HG02840 (cell line): ENCODE results near the gene NRXN3.
A peak's percentile ranks its signal among the peaks of the same experiment; 100 is the strongest.
"Not testable (repeated sequence)": the region's sequence is repeated elsewhere in the genome, so short reads cannot be mapped to it uniquely, and the experiment has no call there.

Experiments
- ATAC-seq: cut with Tn5 transposase; IDR thresholded peaks from one replicate; pipeline ENCODE4 v1.9.1; 2021; ENCODE audit warnings: mild to moderate bottlenecking, moderate library complexity, moderate number of reproducible peaks; ENCODE audit not compliant: unreplicated experiment, low FRiP score

The NRXN3 gene

GRCh38 chr14:78543433-78543832 is 373.3 kb downstream of the NRXN3 start:
- no peak for ATAC-seq

DNA sequence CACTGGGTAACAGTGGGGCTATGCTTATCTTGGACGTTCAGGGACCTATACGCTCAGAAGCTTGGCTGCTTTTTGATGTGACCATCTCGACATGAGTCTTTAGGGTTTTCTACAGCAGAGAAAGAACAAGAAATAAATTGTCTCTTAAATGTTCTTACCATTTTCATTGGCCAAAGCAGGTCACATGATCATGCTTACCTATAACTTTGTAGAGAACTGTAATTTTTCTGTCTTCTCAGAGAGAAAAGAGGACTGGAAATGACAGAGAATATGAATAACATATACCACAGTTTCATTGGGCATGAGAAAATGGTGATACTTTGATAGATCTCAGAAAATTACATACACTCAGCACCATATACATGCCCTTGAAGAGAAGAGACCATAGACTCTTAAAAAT is 390.9 kb downstream of the NRXN3 start:
- no peak for ATAC-seq

DNA sequence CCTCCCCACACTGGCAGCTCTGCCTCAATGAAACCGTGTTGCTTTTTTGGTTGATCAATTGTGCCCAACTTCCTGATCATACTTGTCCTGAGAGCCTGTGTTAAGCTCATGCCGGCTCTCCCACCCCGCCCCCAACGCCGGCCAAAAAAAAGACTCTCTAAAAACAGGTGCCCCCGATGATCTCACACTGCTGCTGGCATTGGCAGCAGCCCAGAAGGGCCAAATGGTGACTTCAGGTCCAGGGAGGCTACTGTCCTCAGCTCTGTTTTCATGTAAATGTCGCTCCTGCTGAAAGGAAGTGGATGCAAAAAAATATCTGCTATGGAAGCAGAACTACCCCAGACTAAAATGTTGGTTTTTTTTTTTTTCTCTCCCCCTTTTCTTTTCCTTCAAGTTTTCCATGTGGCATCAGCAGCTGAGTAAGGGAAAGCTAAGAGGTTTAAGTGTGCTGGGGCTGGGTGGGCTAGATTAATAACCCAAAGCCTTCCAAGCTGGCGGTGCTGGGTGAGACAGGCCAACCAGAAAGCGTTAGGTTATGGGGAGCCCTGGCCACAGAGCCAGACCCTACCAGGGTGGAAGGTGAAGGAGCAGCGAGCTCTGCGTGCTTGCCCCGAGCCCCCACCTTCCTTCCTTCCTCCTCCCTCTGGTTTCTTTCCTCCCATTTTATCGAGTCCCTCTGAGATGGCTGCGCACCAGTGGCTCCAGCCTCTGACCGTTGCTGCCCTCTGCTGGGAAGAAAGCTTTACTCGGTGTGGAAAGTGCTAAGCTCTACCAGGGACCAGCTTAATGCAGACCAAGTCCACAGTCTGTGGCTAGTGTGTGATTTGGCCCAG is 396.1 kb downstream of the NRXN3 start:
- ATAC-seq = no peak

DNA sequence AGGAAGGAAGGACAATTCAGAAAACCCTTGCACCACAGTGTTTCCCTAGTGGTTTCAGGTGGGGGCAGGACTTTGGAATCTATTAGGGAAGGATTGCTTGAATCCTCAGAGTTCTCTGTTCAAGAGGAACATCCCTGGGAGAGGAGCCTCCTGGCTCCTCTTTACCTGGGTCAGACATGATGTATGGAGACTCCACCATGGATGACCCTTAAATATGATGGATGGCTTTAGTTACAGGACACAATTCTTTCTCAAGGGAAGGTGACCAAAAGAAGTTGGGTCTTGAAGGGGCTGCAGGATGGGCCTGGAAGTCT is 396.6 kb downstream of the NRXN3 start:
- ATAC-seq = no peak

DNA sequence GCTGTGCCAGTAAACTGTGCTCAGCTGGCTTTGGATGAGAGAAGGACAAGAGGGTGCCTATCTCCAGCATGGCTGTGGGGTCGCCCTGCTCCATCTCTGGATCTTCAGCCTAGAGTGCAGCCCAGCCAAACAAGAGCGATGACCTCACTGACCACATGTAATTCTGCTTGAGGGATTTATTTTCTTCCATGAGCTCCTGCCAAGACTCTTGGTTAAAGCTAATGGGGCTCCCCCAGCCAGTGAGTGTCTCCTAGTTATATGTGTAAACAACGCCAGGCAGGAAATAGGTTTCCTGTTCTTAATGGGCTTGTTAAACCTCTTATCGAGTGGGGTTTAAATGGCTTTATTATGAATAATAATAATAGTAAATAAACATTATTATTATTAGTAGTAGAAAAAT is 397.2 kb downstream of the NRXN3 start:
- no peak for ATAC-seq

GRCh38 chr14:78573736-78574135 is 403.6 kb downstream of the NRXN3 start:
- not testable (repeated sequence) for ATAC-seq

DNA sequence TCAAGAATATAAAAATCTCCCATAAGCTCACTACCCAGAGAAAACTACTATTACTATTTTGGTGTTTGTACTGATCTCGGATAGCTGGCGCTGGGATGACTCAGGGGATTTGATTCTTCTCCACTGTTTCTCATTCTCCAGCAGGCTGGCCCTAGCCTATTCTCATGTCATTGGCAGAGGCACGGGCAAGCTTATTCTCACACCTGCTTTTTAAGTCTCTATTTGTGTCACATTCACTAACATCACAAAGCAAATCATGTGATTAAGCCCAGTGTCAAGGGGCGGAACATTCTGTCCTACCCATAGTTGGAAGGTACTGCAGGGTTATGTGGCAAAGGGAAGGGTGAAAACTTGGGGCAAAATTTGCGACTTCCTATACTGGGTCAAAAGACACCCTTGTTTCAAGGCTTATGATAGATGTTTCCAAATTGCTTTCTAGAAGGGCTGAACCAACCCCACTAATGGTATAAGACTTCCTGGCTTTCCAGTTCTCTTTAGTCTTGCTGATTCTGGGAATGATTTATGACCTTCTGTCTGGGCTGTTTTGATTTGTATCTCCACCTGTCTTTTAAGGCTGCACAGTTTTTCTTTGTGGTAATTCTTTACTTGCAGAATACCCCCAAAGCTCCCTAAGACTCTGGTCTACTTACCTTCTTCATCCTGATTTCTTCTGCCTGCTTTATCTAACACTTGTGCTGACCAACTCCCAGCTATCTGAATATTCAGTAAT is 406.4 kb downstream of the NRXN3 start:
- no peak for ATAC-seq

- no peak for ATAC-seq
Observed at GRCh38 chr14:78581229-78581628, 411.1 kb downstream of the NRXN3 start.

DNA sequence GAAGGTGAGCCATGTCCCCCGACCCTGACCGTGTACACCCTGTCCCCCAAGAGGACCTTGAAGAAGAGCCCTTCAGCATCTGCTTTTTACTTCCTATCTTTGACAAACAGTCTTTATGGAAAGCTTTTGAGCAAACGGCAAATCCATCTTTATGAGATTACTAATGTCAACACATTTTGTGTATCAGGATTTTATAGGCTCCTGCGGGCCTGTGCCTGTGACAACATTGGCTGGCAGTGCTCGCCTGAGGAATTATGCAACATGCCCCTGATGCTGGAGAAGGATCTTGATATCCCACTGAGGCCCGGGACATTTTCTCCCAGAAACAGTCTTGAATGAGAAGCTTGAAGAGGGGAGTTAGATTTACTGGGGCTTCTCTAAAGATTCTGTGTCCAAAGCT is 416.5 kb downstream of the NRXN3 start:
- no peak for ATAC-seq

- no peak for ATAC-seq
Observed at GRCh38 chr14:78588906-78589305, 418.7 kb downstream of the NRXN3 start.

DNA sequence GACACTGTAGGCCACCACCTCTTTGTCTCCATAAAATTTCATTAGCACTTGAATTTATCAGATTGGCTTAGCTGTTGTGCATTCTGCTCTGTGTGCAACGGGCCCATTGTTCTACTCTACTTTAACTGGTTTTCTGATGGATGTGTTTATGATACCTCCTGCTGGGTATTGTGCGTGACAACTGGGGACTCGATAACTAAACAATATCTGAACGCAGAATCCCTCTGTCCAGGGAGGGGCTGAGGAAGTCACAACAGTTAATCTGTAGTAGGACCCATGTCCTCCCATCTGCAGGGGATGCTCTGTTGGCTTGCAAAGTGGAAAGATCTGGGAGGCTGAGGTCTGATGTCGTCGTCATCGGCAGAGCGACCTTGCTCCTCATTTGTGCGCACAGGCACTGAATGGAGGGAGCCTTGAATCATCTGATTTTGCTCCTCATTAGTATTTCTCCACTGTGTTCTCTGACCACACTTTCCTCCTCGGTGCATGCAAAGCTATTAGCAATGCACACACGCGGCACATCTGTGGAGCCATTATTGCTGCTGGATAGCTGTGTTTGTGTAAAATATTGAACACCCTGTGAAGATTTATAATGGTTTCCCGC is 422.5 kb downstream of the NRXN3 start:
- ATAC-seq = no peak

DNA sequence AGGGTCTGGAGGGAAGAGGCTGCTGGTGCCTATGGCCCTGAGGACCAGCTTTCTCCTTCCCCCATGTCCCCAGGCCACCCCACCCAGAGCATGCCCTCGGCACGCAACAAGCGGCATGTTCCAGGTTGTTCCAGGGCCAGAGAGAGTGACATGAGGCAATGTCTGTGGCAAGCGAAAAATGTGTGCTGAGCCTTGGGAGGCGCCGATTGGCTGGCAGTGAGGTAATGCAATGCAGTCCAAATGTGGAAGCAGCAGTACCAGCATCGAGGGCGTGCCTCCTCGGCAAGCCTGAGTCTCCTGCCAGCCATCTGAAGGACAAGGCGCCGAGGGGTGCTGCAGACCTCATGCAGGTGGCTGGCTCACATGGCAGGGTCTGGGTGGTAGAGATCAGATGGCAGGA is 423.8 kb downstream of the NRXN3 start:
- ATAC-seq = no peak

GRCh38 chr14:78595797-78596196 is 425.6 kb downstream of the NRXN3 start:
- no peak for ATAC-seq

DNA sequence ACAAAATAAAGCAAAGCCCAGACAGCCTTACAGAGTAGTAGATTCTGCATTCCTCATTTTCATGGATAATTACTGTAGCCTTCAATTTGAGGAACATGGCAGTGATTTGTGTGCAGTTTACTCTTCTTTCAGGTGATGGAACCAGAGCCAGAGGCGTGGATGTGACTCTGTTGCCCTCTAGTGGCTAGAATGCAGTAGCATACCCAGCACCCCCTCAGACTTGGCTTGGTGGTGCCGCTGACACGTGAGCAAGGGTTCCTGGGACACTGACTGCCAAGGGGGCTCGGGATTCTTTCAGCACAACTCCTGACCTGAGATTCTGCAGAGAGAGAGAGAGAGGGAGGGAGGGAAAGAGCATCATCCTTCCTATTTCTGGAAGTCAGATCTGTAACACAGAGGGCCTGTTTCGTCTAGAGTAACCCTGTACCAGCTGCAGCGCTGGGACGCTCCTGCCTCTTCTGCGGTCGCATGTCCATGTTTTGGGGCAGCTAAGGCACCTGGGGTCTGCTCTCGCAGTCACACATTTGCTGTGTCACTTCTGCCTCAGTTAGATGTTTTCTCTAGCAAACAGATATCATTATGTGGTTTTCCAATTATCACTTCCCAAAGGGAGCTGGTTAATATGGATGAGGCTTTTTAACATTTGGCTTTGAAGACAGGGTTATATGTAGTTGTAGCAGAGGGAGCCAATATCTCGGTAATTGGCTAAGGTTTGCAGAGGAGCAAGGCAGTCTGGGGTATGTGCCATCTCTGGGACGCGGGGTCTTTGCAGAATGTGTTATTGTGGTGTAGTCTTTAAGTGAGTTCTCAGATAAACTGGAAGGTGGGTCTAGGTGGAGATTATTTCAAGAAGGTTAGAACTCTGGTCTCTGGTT is 428.1 kb downstream of the NRXN3 start:
- ATAC-seq = peak; percentile 81

DNA sequence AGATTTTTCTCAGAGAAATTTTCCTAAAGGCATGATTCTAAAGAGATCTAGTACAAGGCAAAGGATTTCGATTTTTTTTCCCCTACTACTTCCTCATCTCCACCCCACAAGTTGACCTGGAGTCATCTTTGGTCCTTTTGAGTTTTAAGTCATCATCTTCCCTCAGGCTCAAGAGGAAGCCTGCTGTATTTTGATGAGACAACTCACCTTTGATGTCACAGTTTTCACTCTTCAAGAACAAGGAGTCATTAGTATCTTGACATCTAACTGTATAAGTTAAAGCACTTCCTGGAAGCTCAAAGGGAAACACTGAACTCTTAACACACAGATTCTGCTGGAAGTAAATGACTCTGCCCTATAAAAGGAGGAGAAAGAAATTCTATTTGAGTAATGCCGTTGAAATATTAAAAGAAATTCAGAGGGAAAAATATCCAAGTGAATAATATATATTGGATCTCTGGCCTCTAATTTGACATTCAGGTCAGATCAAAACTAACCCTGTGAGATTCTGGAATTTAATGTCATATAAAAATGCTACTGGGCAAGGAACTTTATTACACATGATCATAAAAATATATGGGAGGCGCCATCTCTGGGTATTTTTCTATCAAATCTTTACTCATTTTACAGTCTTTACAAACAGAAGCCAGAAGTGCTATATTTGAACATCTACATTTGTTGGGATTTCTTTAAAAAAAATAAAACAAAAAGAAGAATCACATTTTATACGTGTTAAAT is 435.0 kb downstream of the NRXN3 start:
- ATAC-seq = no peak

GRCh38 chr14:78605897-78606500 is 435.8 kb downstream of the NRXN3 start:
- no peak for ATAC-seq

- ATAC-seq = no peak
Observed at GRCh38 chr14:78608998-78609787, 439.0 kb downstream of the NRXN3 start.

DNA sequence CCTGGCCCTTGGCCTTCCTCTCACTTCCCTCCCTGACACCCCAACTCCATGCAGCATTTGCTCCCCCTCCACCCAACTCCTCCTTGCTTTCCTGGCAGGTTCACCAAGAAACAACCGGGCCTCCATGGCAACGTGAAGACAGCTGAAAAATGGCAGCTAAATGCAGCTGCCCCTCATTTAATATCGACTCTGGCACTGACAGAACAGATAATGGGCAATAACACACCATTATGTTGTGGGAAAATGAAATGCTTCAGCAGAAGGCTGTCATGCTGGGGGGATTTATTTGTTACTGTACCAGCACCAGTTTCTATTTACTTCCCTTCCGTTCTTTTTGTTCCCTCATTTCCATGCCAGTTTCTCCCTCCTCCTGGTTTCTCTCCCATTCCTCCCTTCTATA is 440.8 kb downstream of the NRXN3 start:
- no peak for ATAC-seq
